Heart right ventricle (tissue), 16 donors: ENCODE results near the gene ALG9. TPM values are rescaled to one million over a fixed set of nuclear protein-coding genes. Genes with fewer than 3 reads are reported as not detected.

Source experiments
- ATAC-seq, 8 donors: fragments of 200-7000 bp; cut with Tn5 transposase; one replicate each; pipeline ENCODE4 v1.9.1; 2020; ENCODE audit warnings: mild to moderate bottlenecking in 8 of 8, moderate library complexity in 8 of 8, moderate number of reproducible peaks in 1 of 8
- DNase-seq, 2 donors: peaks; one replicate each; pipeline ENCODE4 v3.0.0-alpha.2; 2020
- H3K27ac ChIP-seq, 10 donors: fragments of 200-600 bp; sonication (generic) in 2 of 10; one replicate each; pipeline versions ENCODE4 v1.5.0 to v1.8.0; 2020 to 2022; ENCODE audit warnings: mild to moderate bottlenecking in 3 of 10
- H3K27me3 ChIP-seq, 7 donors: fragments of 200-600 bp; one replicate each; pipeline ENCODE4 v1.8.0; 2021 to 2022; ENCODE audit warnings: mild to moderate bottlenecking in 2 of 7
- H3K36me3 ChIP-seq, 9 donors: fragments of 200-600 bp; sonication (generic) in 1 of 9; one replicate each; pipeline versions ENCODE4 v1.5.0 to v1.8.0; 2020 to 2022; ENCODE audit warnings: mild to moderate bottlenecking in 2 of 9
- H3K4me1 ChIP-seq, 9 donors: fragments of 200-600 bp; sonication (generic) in 1 of 9; one replicate each; pipeline versions ENCODE4 v1.5.0 to v1.8.0; 2020 to 2022; ENCODE audit warnings: mild to moderate bottlenecking in 4 of 9
- H3K4me3 ChIP-seq, 10 donors: fragments of 200-600 bp; sonication (generic) in 2 of 10; one replicate each; pipeline versions ENCODE4 v1.5.0 to v1.8.0; 2020 to 2022; ENCODE audit warnings: mild to moderate bottlenecking in 7 of 10, moderate library complexity in 2 of 10
- H3K9me3 ChIP-seq, 11 donors: fragments of 200-600 bp in 10 of 11; sonication (generic) in 2 of 11; one replicate each; pipeline versions ENCODE4 v1.5.0 to v1.8.0; 2013 to 2022; ENCODE audit warnings: mild to moderate bottlenecking in 2 of 11, control low read depth in 1 of 11, moderate library complexity in 1 of 11
- WGBS, 2 donors: extraction: QIAGEN DNeasy Blood & Tissue Kit; methylation state at CpG; one replicate each; pipeline ENCODE4 v1.1.7; 2013; ENCODE audit warnings: inconsistent platforms in 1 of 2; 5-methylcytosine and 5-hydroxymethylcytosine counted together
- intact Hi-C, 10 donors: fragments of 100-400 bp; cut with DNase I; formaldehyde crosslinking; loops; one replicate each; pipeline versions ENCODE4 v1.11.1 to v1.14.2; 2022
- polyA plus RNA-seq, 2 donors: library from polyadenylated mRNA; stranded (reverse); fragments of 200-250 nt; gene quantifications; one replicate each; pipeline ENCODE4 v1.2.3, GENCODE V29; 2013
- total RNA-seq, 10 donors: library from RNA; stranded (reverse); fragmentation: NEBNext Ultra II Directional in 3 of 10; extraction: Animal tissue kit (Norgen Biotek cat#: 25700) in 3 of 10; gene quantifications; one replicate each; pipeline versions ENCODE4 v1.2.1 to v1.2.4, GENCODE V29; 2021 to 2023
- TF ChIP-seq, protein P1 (sequence below), 9 donors: fragments of 200-600 bp; sonication (generic) in 2 of 9; IDR thresholded peaks; one replicate each; pipeline versions ENCODE4 v1.5.0 to v1.8.0; 2021 to 2022; ENCODE audit warnings: antibody characterized with exemption in 9 of 9, mild to moderate bottlenecking in 5 of 9, moderate library complexity in 1 of 9
- donor health status: Arrhythmogenic right ventricular cardiomyopathy.
- donor health status: ischemic (EF 13 %, LVEDD 7.1; RV severe dilation, severe dysfunction).
- donor health status: healthy with polysubstance abuse.
- donor health status: DM: no; HTN: yes; CAD: no.
- donor health status: DM: no; HTN: no; CAD: no.
- donor health status: ischemic (EF 25% LVEDD 6.9; RV normal size, moderate dysfunction).
- donor health status: ischemic (EF 25% LVEDD 5.7; RV mildly dilated, moderate dysfunction).
- donor health status: healthy.
- donor health status: DM: yes; HTN: yes; CAD: no.
- donor health status: Ischemic cardiomyopathy.
- donor health status: ischemic (EF 35%, LVEDD 5.7; RV mildly dilated, moderate dysfunction).
- donor health status: nonischemic (EF 11% LVEDD 7.7; RV severe dilation, severe dysfunction).
- donor health status: DM: yes; HTN: yes; CAD: no.
- donor health status: PGD.
- donor health status: ischemic (EF 29% LVEDD 5.4; RV normal size, mild dysfunction).
- donor health status: nonischemic (EF 23%, LVEDD 6.1; RV moderate dilation, normal function).

Gene ALG9
- total and polyA plus RNA-seq, 12 donors = 12.8 to 26.5 (median 18.5) TPM

DNA sequence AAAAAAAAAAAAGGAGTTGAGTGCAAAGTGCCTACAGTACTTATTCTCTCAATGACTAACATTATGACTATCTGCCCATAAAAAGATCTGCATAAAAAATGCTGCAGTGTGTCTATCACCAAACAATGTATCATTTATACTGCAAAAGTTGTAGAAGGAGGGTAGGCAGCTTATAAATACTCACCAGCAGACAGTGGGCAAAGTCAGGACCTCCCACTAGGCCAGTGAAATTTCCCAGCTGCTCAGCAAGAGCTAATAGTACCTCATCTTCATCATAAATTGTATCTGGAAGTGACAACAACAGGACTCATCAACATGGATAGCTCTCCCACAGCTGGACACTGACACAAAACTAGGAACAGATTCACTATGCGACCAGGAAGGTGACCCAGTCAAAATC lies 106.8 kb downstream of the ALG9 start:
- no peaks in the 10 kb centered on the region for H3K9me3 ChIP-seq
- H3K36me3 ChIP-seq = peaks cover 0 to 54% (median 25%) of the 10 kb centered on the region in 9 donors
- ATAC-seq (no peak), DNase-seq (no peak)
- WGBS, 2 donors = 63 to 65% methylated on average over 1 of the region's 1 CpG
- H3K4me3 ChIP-seq = peak overlapping the region in 6 of 10 donors; percentile 78 to 97 (median 92)
- TF ChIP-seq, protein P1, sequence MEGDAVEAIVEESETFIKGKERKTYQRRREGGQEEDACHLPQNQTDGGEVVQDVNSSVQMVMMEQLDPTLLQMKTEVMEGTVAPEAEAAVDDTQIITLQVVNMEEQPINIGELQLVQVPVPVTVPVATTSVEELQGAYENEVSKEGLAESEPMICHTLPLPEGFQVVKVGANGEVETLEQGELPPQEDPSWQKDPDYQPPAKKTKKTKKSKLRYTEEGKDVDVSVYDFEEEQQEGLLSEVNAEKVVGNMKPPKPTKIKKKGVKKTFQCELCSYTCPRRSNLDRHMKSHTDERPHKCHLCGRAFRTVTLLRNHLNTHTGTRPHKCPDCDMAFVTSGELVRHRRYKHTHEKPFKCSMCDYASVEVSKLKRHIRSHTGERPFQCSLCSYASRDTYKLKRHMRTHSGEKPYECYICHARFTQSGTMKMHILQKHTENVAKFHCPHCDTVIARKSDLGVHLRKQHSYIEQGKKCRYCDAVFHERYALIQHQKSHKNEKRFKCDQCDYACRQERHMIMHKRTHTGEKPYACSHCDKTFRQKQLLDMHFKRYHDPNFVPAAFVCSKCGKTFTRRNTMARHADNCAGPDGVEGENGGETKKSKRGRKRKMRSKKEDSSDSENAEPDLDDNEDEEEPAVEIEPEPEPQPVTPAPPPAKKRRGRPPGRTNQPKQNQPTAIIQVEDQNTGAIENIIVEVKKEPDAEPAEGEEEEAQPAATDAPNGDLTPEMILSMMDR (IDR thresholded peaks at IDR 0.05) = no peak
- intact Hi-C loops = loop anchor here in 2 of 10 donors (5.0 kb wide), 1 partner anchor 32 kb away; no protein-coding TSS in a partner anchor
- H3K27ac ChIP-seq = no peak overlapping the region
- peaks cover 5 to 58% (median 36%) of the 10 kb centered on the region in 9 donors for H3K4me1 ChIP-seq
- H3K27me3 ChIP-seq = no peaks in the 10 kb centered on the region

GRCh38 chr11:111762981-111763643 lies 108.3 kb downstream of the ALG9 start:
- intact Hi-C loops = no loop called here
- Histone ChIP-seq H3K27ac (no peak overlapping the region), H3K4me1 (peaks cover 8 to 72% (median 48%) of the 10 kb centered on the region in 9 donors), H3K4me3 (no peak overlapping the region), H3K9me3 (no peaks in the 10 kb centered on the region), H3K27me3 (no peaks in the 10 kb centered on the region), H3K36me3 (peaks cover 0 to 69% (median 30%) of the 10 kb centered on the region in 9 donors)
- WGBS, 2 donors = 82 to 85% methylated on average over 3 of the region's 3 CpGs
- TF ChIP-seq, protein P1 (IDR thresholded peaks at IDR 0.05) = peak in 3 of 9 donors; percentile 15 to 32 (median 20)
- no peak for DNase-seq
- no peak for ATAC-seq

DNA sequence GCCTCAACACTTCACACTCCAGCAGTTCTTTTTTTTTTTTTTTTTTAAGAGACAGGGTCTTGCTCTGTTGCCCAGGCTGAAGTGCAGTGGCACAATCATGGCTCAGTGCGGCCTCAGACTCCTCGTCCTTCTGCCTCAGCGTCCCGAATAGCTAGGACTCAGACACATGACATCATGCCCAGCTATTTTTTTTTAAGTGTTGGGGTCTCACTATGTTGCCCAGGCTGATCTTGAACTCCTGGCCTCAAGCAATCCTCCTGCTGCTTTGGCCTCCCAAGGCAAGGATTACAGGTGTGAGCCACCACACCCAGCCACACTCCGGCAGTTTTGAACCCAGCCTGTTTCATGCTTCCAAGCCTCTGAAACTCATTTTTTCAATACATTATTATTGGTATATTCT lies 108.9 kb downstream of the ALG9 start:
- no peak for ATAC-seq
- 96% methylated on average over 5 of the region's 5 CpGs for WGBS, 2 donors
- H3K27me3 ChIP-seq = no peaks in the 10 kb centered on the region
- peaks cover 8 to 72% (median 48%) of the 10 kb centered on the region in 9 donors for H3K4me1 ChIP-seq
- intact Hi-C loops = no loop called here
- TF ChIP-seq, protein P1 (IDR thresholded peaks at IDR 0.05) = no peak
- H3K36me3 ChIP-seq = peaks cover 0 to 75% (median 36%) of the 10 kb centered on the region in 9 donors
- no peak overlapping the region for H3K27ac ChIP-seq
- no peak for DNase-seq
- H3K4me3 ChIP-seq = no peak overlapping the region
- no peaks in the 10 kb centered on the region for H3K9me3 ChIP-seq

DNA sequence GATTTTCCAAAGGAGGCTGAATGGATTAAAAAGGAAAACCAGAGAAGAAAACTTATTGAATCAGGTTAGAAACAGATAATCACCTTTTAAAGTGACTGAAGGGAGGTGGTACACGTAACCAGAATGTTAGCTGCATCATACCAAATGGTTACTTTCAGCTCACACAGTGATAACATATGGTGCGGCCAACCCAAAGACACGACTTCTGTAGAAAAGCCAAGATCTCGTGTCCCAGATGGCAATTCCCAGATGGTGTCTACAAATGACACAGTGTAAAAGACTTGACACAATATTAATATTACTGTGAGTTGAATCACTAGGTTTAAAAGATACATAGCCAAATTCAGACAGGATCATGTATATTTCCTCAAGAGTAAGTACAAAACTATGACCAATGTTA lies 110.3 kb downstream of the ALG9 start:
- DNase-seq (no peak), ATAC-seq (no peak)
- Histone ChIP-seq H3K4me1 (peaks cover 6 to 65% (median 41%) of the 10 kb centered on the region in 9 donors), H3K27ac (peak overlapping the region in 3 of 10 donors; percentile 68 to 82 (median 78)), H3K4me3 (no peak overlapping the region), H3K36me3 (peaks cover 0 to 90% (median 42%) of the 10 kb centered on the region in 9 donors), H3K27me3 (no peaks in the 10 kb centered on the region), H3K9me3 (no peaks in the 10 kb centered on the region)
- intact Hi-C loops = no loop called here
- WGBS, 2 donors = 70 to 79% methylated on average over 4 of the region's 4 CpGs
- TF ChIP-seq, protein P1 (IDR thresholded peaks at IDR 0.05) = no peak
